Thymus (tissue), 11 donors: ENCODE measurements around the gene SPATA7. TPM values are rescaled to one million over a fixed set of nuclear protein-coding genes. Genes with fewer than 3 reads are reported as not detected.
"Not testable (repeated sequence)": the region's sequence is repeated elsewhere in the genome, so short reads cannot be mapped to it uniquely, and the experiment has no call there.

ENCODE experiments used
- DNase-seq, 9 donors: peaks; one replicate each; pipeline ENCODE4 v3.0.0-alpha.2; 2013; ENCODE audit warnings: low spot score in 9 of 9, low read depth in 6 of 9, missing footprints in 1 of 9
- H3K27ac ChIP-seq, 2 donors: one replicate each; pipeline ENCODE4 v1.5.1; 2013; ENCODE audit warnings: control low read depth in 1 of 2, low read depth in 1 of 2, low read length in 1 of 2, mild to moderate bottlenecking in 1 of 2, moderate library complexity in 1 of 2
- H3K27me3 ChIP-seq, 2 donors: one replicate each; pipeline ENCODE4 v1.5.1; 2013; ENCODE audit warnings: low read length in 1 of 2; ENCODE audit not compliant: control insufficient read depth in 2 of 2, insufficient read depth in 1 of 2
- H3K36me3 ChIP-seq, 2 donors: one replicate each; pipeline ENCODE4 v1.5.1; 2013; ENCODE audit warnings: low read length in 1 of 2, mild to moderate bottlenecking in 1 of 2, moderate library complexity in 1 of 2; ENCODE audit not compliant: control insufficient read depth in 2 of 2, insufficient read depth in 2 of 2
- H3K4me1 ChIP-seq, 2 donors: one replicate each; pipeline ENCODE4 v1.5.1; 2013; ENCODE audit warnings: low read length in 2 of 2; ENCODE audit not compliant: control insufficient read depth in 2 of 2, insufficient read depth in 2 of 2
- H3K4me3 ChIP-seq, 2 donors: one replicate each; pipeline ENCODE4 v1.5.1; 2013; ENCODE audit warnings: low read length in 2 of 2, control low read depth in 1 of 2, mild to moderate bottlenecking in 1 of 2
- H3K9me3 ChIP-seq, 2 donors: one replicate each; pipeline ENCODE4 v1.5.1; 2013; ENCODE audit warnings: low read length in 1 of 2, mild to moderate bottlenecking in 1 of 2; ENCODE audit not compliant: control insufficient read depth in 2 of 2, insufficient read depth in 1 of 2
- WGBS: extraction: QIAGEN DNeasy Blood & Tissue Kit; methylation state at CpG from one replicate; pipeline ENCODE4 v1.1.7; 2013; 5-methylcytosine and 5-hydroxymethylcytosine counted together
- polyA plus RNA-seq: library from polyadenylated mRNA; stranded (reverse); fragments of 200-250 nt; gene quantifications from one replicate; pipeline ENCODE4 v1.2.3, GENCODE V29; 2013
- total RNA-seq: library from RNA; stranded (reverse); fragments of 120-200 nt; gene quantifications from one replicate; pipeline ENCODE4 v1.2.4, GENCODE V29; 2013
- donor health status: healthy.

The SPATA7 gene
- total and polyA plus RNA-seq, 2 donors, result 7.2 to 8.4 TPM

GRCh38 chr14:88359500-88359899 is 26.0 kb upstream of the SPATA7 start:
- 82% methylated on average over 2 of the region's 2 CpGs for WGBS
- Histone ChIP-seq H3K36me3 (no peaks in the 10 kb centered on the region), H3K27me3 (no peaks in the 10 kb centered on the region), H3K9me3 (no peaks in the 10 kb centered on the region), H3K4me3 (no peak overlapping the region), H3K27ac (no peak overlapping the region), H3K4me1 (no peaks in the 10 kb centered on the region)
- DNase-seq, result no peak

- Histone ChIP-seq H3K4me1 (no peaks in the 10 kb centered on the region), H3K9me3 (no peaks in the 10 kb centered on the region), H3K36me3 (no peaks in the 10 kb centered on the region), H3K4me3 (no peak overlapping the region), H3K27me3 (no peaks in the 10 kb centered on the region), H3K27ac (no peak overlapping the region)
- no peak for DNase-seq
- 83% methylated on average over 4 of the region's 4 CpGs for WGBS
Observed at GRCh38 chr14:88363644-88364043, 21.8 kb upstream of the SPATA7 start.

GRCh38 chr14:88364710-88365413 is 20.6 kb upstream of the SPATA7 start:
- no peaks in the 10 kb centered on the region for H3K9me3 ChIP-seq
- no peaks in the 10 kb centered on the region for H3K36me3 ChIP-seq
- no peaks in the 10 kb centered on the region for H3K4me1 ChIP-seq
- no peak for DNase-seq
- no peaks in the 10 kb centered on the region for H3K27me3 ChIP-seq
- 78% methylated on average over 4 of the region's 4 CpGs for WGBS
- no peak overlapping the region for H3K4me3 ChIP-seq
- H3K27ac ChIP-seq, result no peak overlapping the region

- Histone ChIP-seq H3K36me3 (no peaks in the 10 kb centered on the region), H3K9me3 (no peaks in the 10 kb centered on the region), H3K4me1 (no peaks in the 10 kb centered on the region), H3K27me3 (no peaks in the 10 kb centered on the region), H3K27ac (no peak overlapping the region), H3K4me3 (no peak overlapping the region)
- DNase-seq, result no peak
- 87% methylated on average over 1 of the region's 1 CpG for WGBS
Observed at GRCh38 chr14:88369496-88369895, 16.0 kb upstream of the SPATA7 start.

GRCh38 chr14:88379706-88380343 is 5.6 kb upstream of the SPATA7 start:
- Histone ChIP-seq H3K36me3 (no peaks in the 10 kb centered on the region), H3K4me3 (no peak overlapping the region), H3K4me1 (no peaks in the 10 kb centered on the region), H3K27me3 (peaks cover 0 to 10% of the 10 kb centered on the region in 2 donors), H3K9me3 (no peaks in the 10 kb centered on the region), H3K27ac (no peak overlapping the region)
- no peak for DNase-seq
- WGBS, result 85% methylated on average over 5 of the region's 5 CpGs

GRCh38 chr14:88380405-88380804 is 5.1 kb upstream of the SPATA7 start:
- no peak for DNase-seq
- H3K36me3 ChIP-seq, result no peaks in the 10 kb centered on the region
- 65% methylated on average over 3 of the region's 3 CpGs for WGBS

GRCh38 chr14:88381634-88382033 is 3.8 kb upstream of the SPATA7 start:
- H3K9me3 ChIP-seq, result not testable (repeated sequence)
- WGBS, result 95% methylated on average over 12 of the region's 12 CpGs

More at GRCh38 chr14:88380405-88380804, 5.1 kb upstream of the SPATA7 start:
- H3K4me1 ChIP-seq, result no peaks in the 10 kb centered on the region
- no peaks in the 10 kb centered on the region for H3K9me3 ChIP-seq
- H3K27me3 ChIP-seq, result peaks cover 0 to 13% of the 10 kb centered on the region in 2 donors
- H3K27ac ChIP-seq, result no peak overlapping the region
- no peak overlapping the region for H3K4me3 ChIP-seq

GRCh38 chr14:88384718-88385117 is 739 bp upstream of the SPATA7 start:
- Histone ChIP-seq H3K36me3 (no peaks in the 10 kb centered on the region), H3K27ac (no peak overlapping the region), H3K9me3 (no peaks in the 10 kb centered on the region), H3K4me3 (peak overlapping the region; percentile 80 to 91), H3K27me3 (peaks cover 0 to 16% of the 10 kb centered on the region in 2 donors), H3K4me1 (peaks cover 5 to 7% of the 10 kb centered on the region in 2 donors)
- WGBS, result 28% methylated on average over 3 of the region's 3 CpGs
- DNase-seq, result no peak

More at GRCh38 chr14:88381634-88382033, 3.8 kb upstream of the SPATA7 start:
- H3K4me3 ChIP-seq, H3K27ac ChIP-seq, H3K4me1 ChIP-seq, DNase-seq, H3K36me3 ChIP-seq: not testable (repeated sequence)
- H3K27me3 ChIP-seq, result peaks cover 0 to 16% of the 10 kb centered on the region in 2 donors

- Histone ChIP-seq H3K36me3 (no peaks in the 10 kb centered on the region), H3K27ac (no peak overlapping the region), H3K4me3 (peak overlapping the region; percentile 80 to 91), H3K4me1 (peaks cover 5 to 7% of the 10 kb centered on the region in 2 donors), H3K9me3 (no peaks in the 10 kb centered on the region), H3K27me3 (peaks cover 0 to 14% of the 10 kb centered on the region in 2 donors)
- DNase-seq, result no peak
- 72% methylated on average over 9 of the region's 9 CpGs for WGBS
Observed at GRCh38 chr14:88386256-88386794, 868 bp downstream of the SPATA7 start.
